ENCODE results near the gene FAM50A. TPM values are rescaled to one million over a fixed set of nuclear protein-coding genes. Genes with fewer than 3 reads are reported as not detected.
A peak's percentile ranks its signal among the peaks of the same experiment; 100 is the strongest.

FAM50A gene
- total RNA-seq, 1 experiment from 2014 or later: 44.2 TPM

DNA sequence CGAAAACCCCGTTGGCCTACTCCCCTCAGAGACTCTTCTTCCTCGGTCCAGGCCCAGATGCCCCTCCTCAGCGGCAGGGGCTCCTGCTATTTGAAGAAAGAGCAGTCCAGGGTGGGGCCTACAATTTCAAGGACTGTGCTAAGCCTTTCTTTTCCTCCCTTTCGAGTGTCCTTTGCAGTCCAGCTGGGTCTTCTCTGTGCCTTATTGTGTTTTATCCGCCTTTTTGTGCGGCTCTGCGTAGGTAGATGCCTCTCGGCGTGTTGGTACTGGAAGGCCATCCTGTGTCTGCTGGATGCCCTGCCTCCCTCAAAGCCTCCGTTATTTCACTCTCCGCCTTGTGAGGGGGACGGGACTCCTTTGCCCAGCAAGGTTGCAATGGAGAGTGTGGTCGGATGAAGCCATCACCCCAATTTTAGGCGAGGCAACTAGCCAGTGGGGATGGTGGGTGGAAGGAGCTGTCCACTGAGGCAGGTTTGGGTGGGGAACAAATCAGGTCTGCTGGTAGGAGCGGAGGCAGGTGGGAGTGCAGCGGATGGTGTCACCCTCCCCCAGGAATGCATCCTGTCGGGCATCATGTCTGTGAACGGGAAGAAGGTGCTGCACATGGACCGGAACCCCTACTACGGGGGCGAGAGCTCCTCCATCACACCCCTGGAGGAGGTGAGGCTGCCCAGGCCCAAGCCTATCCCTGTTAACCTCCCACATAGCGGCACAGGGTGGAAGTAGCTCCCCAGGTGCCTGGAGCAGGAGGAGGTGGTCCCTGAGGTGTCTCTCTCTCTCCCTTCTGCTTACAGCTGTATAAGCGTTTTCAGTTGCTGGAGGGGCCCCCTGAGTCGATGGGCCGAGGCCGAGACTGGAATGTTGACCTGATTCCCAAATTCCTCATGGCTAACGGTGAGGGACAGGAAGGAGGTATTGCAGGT, 5.7 kb upstream of the FAM50A start:
- DNase-seq (ENCODE audit: low read depth): no peak

DNA sequence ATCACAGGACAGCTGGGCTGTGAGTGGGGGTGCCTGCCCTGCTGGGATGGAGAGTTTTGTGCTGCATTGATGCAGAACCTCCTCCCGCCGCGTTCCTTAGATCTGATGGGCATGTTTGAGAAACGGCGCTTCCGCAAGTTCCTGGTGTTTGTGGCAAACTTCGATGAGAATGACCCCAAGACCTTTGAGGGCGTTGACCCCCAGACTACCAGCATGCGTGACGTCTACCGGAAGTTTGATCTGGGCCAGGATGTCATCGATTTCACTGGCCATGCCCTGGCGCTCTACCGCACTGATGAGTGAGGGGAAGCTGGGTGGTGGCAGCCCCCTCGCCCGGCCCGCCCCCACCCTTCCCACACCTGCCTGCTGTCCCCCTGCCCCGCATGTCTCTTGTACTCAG, 4.1 kb upstream of the FAM50A start:
- no peak for DNase-seq (ENCODE audit: low read depth)

DNA sequence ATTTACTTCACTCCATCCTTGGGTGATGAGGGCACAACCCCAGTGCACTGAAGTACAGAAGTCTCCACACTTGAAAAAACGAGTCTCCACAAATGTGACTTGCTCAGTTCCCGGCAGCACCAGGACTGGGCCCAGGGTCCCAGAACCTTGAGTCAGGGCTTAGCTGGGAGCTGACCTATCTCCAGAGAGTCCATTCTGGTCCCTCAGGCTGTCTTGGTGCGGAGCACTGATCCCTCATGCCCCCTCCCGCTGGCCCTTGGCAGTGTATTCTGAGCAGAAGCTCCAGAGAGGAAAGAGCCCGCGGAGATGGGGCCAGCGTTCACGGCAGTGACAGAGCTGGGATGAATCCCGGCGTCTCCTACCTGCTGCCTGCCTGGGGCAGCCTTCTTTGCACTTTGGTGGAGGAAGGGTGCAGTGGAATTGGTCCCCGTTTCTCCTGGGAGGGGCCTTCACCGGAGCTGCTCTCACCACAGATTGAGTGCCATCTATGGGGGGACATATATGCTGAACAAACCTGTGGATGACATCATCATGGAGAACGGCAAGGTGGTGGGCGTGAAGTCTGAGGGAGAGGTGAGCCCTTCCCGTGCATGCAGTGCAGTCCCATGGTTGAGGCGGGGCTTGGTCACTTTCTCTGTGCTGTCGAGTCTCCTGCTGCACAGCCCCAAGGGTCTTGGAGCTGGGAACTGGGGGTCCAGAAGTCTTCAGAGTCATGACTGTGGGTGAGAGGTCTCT, 3.2 kb upstream of the FAM50A start:
- DNase-seq (ENCODE audit: low read depth): no peak

DNA sequence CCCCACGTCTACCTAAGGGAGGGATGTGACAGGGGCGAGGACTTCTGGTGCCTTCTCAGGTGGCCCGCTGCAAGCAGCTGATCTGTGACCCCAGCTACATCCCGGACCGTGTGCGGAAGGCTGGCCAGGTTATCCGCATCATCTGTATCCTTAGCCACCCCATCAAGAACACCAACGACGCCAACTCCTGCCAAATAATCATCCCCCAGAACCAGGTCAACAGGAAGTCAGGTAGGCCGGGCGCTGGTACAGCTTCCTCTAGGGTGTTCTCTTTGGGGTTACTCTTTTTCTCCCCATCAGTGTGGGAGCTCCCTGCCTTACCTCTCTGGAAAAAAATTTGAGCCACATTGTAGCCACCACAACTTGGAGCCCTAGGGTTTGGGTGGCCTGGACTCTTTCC, 2.4 kb upstream of the FAM50A start:
- DNase-seq (ENCODE audit: low read depth): no peak

DNA sequence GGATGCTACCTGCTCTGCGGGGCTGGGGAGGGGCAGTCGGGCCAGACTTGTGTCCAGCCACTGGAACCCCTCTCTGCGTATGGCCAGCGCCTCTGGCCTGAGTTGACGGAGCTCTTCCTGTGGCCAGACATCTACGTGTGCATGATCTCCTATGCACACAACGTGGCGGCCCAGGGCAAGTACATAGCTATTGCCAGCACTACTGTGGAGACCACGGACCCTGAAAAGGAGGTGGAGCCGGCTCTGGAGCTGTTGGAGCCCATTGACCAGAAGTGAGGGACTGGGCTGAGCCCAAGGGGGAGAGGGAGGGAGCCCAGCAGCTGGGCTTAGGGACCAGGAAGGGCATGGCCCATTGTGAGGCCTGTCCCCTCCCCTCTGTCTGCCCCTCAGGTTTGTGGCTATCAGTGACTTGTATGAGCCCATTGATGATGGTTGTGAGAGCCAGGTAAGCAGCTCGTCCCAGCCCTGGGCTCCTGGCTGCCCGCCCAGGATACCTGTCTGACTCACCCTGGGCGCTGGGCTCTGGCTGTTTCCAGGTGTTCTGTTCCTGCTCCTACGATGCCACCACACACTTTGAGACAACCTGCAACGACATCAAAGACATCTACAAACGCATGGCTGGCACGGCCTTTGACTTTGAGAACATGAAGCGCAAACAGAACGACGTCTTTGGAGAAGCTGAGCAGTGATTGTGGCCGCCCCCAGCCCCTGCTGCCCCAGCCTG, 1.8 kb upstream of the FAM50A start:
- no peak for DNase-seq (ENCODE audit: low read depth)

DNA sequence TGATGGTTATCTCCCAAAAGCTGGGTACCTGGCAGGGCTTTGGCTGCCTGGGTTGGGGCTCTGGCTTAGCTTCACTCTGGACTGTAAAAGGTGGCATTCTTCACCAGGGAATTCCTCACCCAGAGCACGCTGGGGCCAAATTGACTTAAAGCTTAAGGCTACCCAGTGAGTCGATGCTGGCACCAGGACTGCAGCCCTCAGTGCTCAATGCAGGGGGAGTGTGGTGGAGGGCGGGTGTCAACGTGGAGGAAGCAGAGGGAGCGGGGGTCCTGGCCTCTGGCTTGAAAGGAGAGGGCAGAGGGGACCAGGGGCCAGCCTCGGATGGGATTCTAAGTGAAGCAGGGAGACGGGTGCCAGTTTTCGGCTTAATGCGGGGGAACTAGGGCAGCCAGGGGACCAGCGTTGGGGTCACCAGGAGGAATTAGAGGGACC, 446 bp upstream of the FAM50A start:
- DNase-seq (ENCODE audit: low read depth): no peak

DNA sequence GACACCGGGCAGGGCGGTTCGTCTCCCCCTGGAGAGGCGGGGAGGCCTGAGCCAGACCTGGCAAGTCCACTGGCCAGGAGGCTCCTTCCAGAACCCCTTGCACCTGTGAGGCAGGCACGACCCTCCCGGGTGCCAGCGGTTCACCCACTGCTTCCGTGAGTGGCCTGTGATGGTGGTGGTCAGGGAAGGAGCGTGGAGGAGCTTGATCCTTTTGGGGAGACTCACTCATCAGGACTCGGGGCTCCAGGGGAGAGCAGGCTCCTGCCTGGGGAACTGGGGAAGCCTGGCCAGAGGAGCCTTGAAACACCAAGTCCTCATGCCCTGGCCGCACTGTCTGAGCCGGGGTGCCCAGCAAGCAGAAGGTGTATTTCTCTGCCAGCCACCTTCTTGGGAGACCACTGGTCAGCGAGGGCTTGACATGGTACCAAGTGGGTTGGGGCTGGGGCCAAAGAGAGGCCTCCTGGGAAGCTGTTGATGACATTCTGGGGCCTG, 860 bp downstream of the FAM50A start:
- DNase-seq (ENCODE audit: low read depth): no peak

DNA sequence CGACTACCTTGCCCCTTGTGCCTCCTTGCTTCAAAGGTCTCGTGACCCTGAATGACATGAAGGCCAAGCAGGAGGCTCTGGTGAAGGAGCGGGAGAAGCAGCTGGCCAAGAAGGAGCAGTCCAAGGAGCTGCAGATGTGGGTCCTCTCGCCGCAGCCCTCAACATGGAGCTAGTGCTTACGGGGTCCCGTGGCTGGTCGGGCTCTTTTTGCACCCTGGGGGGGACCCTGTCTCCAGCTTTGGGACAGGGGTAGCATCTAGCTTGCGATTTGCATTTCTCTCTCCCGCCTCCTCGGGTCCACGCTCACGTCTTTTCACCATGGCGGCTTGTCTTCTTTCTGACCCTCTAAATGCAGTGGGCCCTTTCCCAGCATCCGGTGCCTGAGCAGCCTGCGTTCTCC, 1.8 kb downstream of the FAM50A start:
- DNase-seq (ENCODE audit: low read depth): no peak

DNA sequence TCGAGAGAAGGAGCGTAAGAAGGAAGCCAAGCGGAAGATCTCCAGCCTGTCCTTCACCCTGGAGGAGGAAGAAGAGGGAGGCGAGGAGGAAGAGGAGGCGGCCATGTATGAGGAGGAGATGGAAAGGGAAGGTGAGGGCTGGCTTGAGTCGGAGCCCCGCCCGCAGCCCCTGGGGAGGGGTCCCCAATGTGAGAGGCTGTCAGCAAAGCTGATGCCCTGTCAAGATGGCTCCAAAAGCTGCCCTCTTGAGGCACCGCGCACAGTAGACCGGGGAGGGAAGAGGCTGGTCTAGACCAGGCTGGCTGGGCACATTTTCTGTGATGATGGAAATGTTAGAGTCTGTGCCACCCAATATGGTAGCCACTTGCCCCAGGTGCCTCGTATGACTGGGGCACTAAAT, 2.5 kb downstream of the FAM50A start:
- DNase-seq (ENCODE audit: low read depth): no peak

DNA sequence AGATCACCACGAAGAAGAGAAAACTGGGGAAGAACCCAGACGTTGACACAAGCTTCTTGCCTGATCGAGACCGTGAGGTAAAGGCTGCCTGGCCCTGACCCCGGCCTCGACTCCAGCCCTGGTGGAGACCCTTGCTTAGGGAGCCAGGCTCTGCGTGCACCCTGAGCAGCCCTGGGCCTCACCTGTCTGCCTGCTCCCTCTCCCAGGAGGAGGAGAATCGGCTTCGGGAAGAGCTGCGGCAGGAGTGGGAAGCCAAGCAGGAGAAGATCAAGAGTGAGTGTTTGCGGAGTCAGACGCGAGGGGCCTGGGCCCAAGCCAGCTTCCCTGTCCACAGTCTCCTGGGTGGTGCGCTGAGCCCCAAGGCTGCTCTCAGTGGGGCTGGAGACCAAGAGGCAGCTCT, 4.5 kb downstream of the FAM50A start:
- DNase-seq (ENCODE audit: low read depth): no peak

DNA sequence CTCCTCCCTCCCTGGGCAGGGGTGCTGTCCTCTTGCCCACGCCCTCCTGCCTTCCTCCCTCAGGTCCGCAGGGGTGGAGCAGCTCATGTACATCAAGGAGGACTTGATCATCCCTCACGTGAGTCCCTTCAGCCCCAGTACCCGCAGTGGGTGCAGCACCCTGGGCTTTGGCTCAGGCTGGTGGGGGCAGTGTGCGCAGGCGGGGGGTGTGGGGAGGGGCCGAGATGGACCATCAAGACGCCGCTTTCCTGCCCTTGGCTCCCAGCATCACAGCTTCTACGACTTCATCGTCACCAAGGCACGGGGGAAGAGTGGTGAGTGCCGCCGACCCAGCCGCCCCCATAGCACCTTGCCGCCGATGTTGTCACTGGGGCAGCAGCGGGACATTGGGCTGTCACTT, 5.7 kb downstream of the FAM50A start:
- no peak for DNase-seq (ENCODE audit: low read depth)

DNA sequence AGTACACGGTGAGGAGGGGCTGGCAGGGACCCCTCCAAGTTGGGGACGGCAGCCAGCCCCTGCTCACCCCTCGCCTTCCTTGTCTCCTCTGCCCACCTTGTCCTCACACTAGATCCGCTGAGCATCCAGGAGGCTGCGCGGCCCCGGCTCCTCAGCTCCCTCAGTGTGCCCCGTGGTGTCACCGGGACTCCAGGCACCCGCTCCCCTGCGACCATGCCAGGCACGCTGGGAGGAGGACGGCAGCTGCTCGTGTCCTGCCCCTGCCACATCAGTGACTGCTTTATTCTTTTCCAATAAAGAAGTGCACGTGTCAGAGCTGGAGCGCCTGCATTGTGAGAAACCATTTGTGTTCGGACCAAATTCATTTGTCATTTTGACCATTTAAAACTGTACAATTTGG, 6.4 kb downstream of the FAM50A start:
- no peak for DNase-seq (ENCODE audit: low read depth)

DNA sequence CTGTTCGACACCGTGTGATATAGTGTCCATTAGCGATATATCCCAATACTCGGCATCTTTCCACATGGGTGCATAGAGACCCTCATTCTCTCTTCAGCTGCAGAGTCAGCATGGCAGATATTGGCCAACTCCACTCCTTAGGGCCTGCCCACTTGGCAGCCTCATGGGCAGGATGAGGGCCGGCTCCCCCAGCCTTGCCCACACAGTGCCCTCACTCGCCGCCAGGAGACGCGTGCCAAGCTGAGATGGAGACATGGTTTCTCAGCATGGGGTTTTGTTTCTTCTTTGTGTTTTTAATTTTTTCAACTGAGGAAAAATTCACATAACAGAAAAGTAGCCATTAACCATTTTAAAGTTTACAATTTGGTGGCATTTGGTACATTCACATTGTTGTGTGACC, 8.9 kb downstream of the FAM50A start:
- DNase-seq (ENCODE audit: low read depth): no peak

DNA sequence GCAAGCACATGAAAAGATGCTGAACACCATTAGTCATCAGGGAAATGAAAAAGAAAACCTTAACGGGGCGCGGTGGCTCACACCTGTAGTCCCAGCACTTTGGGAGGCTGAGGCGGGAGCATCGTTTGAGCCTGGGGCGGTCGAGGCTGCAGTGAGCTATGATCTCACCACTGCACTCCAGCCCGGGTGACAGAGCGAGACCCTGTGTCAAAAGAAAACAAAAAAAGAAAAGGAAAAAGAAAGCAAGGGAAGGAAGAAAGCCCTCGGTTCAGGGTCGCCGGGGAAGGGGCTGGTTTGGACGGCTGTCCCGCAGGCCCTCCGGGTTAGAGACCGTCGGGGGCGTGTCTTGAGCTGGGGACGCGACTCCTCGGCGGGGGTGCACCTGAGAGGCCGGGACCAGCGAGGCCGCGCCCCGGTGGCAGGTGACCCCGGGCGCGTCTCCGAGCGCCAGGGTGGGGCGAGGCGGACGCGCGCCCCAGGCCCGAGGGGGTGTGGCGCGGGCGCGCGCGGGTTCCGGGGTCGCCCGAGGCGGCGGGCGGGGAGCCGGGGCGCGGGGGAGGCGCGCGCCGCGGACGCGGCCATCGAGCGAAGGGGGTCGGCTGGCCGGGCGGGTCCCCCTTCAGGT, 13.7 kb downstream of the FAM50A start:
- peak; percentile 20 for DNase-seq (ENCODE audit: low read depth)

DNA sequence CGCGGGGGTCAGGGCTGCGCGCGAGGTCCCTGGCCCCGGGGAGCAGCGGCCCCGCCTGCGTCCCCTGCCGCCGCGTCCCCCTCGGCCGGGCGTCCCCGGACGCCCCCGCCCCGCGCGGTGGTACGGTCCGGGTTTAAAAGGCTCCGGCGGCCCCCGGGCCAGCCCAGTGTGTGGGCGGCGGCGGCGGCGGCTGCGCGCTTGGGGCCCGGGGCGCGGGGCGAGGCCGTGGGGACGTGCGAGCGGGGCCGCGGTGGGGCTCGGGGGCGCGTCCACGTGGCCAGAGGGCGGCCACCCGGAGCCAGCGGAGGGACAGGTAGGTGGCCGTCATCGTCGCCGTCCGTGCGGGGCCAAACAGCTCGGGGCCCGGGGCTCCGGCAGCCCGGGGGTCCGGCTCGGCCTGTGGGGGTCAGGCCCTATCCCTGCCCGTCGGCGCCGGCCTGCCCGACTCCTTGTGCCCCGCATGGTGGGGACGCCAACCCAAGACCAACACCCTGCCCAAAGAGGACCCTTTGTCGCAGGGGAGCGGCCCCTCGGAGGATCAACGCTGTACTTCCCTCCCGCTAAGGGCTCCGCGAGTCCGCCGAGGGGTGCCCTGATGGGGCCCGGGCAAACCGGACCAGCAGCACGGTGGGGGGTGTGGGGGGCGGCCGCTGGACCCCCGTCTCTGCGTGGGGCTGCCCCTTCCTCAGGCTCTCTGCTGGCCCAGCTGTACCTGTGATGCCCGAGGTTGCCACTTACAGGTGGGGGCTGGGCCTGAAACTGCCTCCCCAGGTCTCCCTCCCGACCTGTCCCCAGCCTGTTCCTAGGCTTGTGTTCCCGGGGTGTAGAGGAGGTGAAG, 14.4 kb downstream of the FAM50A start, which contains the start of gene PLXNA3:
Gene PLXNA3 (plus strand): TSS at position 166 of the 838 bp plus-strand sequence. CDS start 1,903 bp downstream, outside the sequence.
- peak; percentile 39 for DNase-seq (ENCODE audit: low read depth)

DNA sequence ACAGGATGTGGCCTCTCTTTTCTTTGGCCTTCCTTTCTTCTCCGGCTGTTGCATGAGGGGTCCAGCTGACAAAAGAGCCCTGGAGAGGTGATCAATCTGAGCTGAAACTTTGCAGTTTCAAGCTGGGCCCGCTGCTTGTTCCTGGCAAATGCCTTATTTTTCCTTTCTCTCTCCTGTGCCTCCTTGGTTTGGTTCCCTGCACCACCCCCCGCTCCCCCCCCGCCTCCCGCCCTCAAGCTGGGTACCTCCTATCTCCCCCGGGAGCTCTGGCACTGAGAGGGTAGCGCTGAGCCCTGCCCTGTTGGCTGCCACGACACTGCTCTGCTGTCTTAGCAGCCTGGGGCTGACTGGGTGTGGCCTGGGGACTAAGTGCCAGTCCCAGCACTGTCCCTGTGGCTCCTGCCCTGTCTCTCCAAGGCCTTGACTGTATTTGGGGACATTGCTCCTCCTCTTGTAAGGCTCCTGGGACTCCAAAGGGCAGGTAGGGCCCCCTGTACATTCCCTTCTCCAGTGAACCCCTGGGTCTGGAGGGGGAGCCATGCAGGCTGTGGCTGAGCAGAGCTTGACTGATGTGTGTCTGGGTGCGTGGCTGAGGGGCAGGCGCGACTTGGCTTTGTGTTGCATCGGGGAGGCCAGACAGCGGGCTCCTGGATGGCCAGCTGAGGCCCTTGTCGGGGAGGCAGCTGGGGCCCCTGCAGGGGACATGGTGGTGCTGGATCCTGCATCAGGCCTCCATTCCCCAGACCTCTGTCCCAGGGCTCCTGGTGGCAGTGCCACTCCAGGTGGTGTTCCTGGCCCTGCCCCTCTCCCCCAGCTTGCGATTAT, 15.2 kb downstream of the FAM50A start:
- DNase-seq (ENCODE audit: low read depth): peak; percentile 26

DNA sequence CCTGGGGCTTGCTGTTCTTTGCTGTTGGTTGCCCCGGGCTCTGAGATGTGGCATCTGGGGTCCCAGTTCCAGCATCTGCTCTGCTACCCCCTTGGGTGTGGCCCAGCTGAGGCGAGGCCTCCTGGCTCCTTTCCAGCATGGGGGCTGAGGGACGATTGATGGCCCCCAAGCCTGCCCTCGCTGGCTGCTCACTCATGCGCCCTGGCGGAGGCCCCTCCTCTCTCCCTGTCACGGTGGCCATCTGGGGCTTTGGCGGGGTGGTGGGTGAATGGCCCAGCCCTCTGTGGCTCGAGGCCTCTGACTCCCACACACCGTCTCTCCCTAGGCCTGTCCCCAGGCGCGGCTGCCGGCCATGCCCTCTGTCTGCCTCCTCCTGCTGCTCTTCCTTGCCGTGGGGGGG, 15.9 kb downstream of the FAM50A start:
- DNase-seq (ENCODE audit: low read depth): no peak

DNA sequence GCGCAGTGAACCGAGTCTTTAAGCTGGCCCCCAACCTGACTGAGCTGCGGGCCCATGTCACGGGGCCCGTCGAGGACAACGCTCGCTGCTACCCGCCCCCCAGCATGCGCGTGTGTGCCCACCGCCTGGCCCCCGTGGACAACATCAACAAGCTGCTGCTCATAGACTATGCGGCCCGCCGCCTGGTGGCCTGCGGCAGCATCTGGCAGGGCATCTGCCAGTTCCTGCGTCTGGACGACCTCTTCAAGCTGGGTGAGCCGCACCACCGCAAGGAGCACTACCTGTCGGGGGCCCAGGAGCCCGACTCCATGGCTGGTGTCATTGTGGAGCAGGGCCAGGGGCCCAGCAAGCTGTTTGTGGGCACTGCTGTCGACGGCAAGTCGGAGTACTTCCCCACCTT, 16.4 kb downstream of the FAM50A start:
- no peak for DNase-seq (ENCODE audit: low read depth)

DNA sequence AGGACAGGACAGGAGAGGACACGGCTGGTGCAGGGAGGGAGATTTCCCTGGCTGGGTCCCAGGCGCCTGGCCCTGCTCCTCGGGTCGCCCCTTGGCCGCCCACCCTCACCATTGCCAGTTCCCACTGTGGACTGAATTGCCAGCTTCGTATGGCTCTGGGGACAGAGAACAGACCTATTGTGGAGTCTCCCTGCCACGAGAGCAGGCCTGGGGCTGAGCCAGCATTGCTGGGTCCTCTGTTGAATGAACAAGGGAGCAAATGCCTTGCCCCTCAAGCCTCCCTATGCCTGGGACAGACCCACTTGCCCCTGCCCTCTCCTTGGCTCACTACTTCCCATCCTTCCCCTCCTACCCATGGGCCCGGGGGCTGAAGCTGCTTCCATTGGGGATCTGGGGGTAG, 18.5 kb downstream of the FAM50A start:
- no peak for DNase-seq (ENCODE audit: low read depth)

Data from Daoy (cell line).